GM21515 (cell line): Measurements from ENCODE around the gene RBM26.
A peak's percentile ranks its signal among the peaks of the same experiment; 100 is the strongest.

Experiments used
- ATAC-seq: cut with Tn5 transposase; IDR thresholded peaks from one replicate; pipeline ENCODE4 v1.9.1; 2021; ENCODE audit not compliant: unreplicated experiment

The RBM26 gene

GRCh38 chr13:79405831-79406596, at the start of gene RBM26:
Gene RBM26 (minus strand): TSS chr13:79406255. CDS start chr13:79405774, 481 bp downstream.
- ATAC-seq, result peak; percentile 81

- ATAC-seq, result no peak
These were observed 49.3 kb upstream of the RBM26 start for GRCh38 chr13:79455331-79455730.

GRCh38 chr13:79452239-79452913, 46.3 kb upstream of the RBM26 start:
- no peak for ATAC-seq

DNA sequence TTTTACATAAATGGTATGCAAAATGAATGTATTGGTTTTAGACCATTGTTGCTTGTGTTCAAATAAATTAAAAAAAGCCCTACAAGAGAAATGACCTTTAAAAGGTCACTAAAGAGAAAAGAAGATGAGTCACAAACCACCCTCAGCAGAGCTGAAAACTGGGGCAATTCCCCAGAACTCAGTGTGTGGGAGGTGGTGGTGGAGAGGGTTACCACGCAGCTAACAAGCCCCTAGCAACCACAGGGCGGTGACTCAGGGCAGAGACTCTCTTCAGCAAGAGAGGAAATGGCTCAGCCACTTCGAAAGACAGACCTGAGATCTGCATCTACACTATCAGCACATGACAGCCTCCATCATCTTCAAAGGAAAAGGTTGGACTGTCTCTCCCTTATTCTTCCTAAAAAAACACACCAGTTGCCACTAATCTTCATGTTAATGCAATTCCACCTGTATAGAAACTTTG, 45.5 kb upstream of the RBM26 start:
- peak; percentile 99 for ATAC-seq

GRCh38 chr13:79450110-79450509, 44.1 kb upstream of the RBM26 start:
- no peak for ATAC-seq

GRCh38 chr13:79448413-79448812, 42.4 kb upstream of the RBM26 start:
- ATAC-seq, result no peak

DNA sequence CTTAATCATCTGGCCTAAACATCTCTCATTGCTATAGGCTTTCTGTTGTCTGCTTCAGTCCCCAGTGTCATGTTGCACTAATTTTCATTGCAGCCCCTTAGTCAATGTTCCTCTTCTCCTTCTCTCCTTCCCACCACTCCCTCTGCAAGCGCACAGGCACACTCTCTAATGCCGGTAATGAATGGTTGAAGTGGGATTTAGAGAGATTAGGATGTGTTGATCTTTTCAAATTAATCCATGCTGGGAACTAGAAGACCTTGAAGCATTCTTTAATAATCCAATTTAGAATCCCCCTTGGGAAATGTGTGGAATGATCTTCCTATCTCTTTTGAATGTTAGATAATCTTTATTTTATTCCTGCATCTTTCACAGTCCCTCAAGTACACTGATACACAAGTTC, 41.7 kb upstream of the RBM26 start:
- no peak for ATAC-seq

- ATAC-seq, result no peak
These were observed 41.1 kb upstream of the RBM26 start for GRCh38 chr13:79447141-79447540.

GRCh38 chr13:79445968-79446645, 40.1 kb upstream of the RBM26 start:
- ATAC-seq, result no peak

DNA sequence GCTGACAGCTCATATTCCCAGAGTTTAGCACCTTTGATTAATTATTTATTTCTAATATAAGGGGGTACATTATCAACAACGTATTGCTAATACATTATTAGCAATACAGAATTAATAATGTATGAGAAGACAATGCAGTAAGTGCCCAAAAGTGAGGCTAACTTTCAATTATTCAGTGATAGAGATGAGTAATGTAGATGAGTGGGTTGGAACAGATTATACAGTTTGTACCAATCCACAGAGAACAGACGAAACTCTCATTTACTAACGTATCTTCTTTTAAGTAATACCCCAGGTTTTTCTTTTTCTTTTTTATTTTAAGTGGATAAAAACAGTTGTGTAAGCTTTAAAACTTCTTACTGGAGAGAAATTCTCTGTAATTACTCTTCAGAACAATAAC, 36.7 kb upstream of the RBM26 start:
- no peak for ATAC-seq

DNA sequence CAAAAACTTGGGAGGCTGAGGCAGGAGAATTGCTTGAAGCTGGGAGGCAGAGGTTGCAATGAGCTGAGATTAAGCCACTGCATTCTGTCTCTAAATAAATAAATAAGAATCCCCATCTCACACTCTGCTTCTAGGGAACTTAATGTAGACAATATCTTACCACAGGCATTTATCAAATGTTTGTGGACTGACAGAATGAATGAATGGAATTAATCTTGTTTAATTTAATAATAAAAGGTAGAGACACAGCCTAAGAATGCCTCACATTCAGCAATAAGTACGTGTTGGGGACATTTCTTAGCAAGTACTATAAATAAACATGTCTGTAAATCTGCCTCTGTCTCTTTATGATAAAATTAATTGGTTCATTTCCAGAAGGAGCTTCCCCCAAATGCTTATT, 36.2 kb upstream of the RBM26 start:
- no peak for ATAC-seq

DNA sequence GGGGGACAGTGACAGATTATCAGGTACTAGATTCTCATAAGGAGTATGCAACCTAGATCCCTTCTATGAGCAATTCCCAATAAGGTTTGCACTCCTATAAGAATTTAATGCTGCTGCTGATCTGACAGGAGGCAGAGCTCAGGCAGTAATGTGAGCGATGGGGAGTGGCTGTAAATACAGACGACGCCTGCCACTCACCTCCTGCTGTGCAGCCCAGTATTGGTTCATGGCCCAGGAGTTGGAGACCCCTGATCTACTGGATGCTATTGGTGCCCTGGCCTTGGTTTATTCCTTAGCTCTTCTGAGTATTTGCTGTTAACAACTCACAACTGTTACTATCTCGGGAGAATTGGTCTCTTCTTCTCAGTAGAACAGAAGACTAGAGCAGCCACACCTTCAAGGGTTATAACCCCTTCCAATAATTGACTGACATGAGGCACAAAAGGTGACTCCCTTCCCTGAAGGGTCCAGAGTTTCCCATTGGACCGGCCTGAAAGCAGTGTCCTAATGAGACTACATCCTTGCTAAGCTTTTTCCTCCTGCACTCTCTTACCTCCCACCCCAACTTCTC, 35.0 kb upstream of the RBM26 start:
- ATAC-seq, result no peak

- ATAC-seq, result no peak
These were observed 33.2 kb upstream of the RBM26 start for GRCh38 chr13:79439275-79439674.

- no peak for ATAC-seq
These were observed 29.5 kb upstream of the RBM26 start for GRCh38 chr13:79435561-79435990.

DNA sequence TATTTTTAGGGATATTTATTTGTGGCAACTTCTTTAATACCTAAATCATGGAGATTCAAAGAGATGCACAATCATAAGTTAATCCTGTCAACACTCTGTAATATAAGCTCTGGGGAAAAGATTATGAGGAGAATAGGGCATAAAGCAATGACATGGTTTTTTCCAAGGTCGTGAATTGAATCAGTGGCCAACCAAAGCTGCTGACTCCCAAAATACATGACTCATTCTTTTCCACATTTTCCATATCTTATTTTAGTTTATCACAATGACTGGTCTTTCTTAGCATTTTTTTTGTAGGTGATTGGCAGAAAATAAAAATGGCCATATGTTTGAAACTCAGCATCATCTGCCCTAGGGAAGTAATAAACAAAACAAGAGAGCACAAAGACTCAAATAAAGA, 28.5 kb upstream of the RBM26 start:
- no peak for ATAC-seq

DNA sequence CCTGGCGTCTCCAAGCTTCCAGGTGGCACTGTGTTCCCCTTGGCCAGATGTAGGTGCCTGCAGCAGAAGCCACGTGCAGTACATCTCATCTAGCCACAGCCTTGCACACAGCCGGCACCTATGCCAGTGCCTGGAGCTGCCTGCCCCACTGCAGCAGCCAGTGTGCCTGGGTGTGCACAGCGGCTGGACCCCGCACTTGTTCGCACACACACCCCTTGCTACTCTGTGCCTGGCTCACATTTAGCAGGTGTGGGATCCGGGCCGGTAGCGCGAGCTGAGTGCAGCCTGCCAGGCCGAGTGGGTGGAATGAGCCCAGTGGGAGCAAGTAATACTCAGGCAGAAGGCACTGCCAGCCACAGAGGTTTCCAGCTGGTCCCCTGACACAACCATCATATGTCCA, 26.9 kb upstream of the RBM26 start:
- ATAC-seq, result no peak

DNA sequence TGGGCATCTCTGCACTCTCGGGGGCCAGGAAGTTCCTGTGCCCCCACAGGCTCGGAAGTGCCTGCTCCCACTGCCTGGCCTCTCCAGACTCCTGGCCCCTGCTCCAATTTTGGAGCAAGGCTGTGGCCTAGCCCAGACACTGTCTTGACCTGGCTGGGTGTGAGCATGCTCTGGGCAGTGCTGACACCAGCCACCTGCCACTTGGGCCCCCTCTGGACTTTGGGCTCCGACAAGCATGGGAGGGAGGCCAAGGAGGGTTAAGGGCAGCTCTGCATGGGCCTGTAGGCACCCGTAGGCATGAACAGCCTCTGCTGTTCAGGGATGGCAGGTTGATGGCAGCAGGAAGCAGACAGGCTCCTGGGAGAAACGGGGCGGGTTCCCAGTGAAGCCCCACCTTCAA, 26.0 kb upstream of the RBM26 start:
- ATAC-seq, result no peak

DNA sequence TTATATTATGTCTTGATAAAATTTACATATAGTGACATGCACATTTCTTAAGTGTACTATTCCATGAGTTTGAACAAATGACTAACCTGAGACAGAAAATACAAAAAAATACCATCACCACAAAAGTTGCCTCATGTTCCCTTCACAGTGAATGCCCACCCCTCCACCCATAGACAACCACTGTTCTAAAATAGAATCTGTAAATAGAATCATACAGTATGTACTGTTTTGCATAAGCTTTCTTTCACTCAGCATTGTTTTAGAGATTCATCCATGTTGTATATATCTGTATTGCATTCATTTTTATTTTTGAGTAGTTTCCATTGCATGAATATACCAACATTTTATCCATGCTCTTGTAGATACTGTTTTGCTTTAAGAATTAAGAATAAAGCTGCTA, 23.3 kb upstream of the RBM26 start:
- ATAC-seq, result no peak

DNA sequence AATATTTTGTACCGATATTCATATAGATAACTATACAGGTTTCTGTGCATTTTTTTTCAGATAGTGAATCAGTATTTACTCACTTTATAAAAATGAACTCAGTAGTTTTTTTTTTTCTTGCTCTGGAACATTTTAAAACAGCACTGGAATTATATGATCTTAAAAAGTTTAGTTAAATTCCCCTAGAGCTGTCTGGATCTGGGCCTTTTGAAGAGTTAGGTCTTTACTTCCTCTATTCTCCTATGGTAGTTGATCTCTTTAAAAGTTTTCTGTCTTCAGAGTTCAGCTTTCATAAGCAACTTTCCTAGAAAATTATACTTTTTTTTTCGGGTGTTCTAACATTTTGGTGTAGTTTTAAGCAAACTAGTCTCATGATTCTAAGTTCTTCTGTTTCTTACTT, 21.8 kb upstream of the RBM26 start:
- ATAC-seq, result no peak

- no peak for ATAC-seq
These were observed 21.2 kb upstream of the RBM26 start for GRCh38 chr13:79427265-79427664.

DNA sequence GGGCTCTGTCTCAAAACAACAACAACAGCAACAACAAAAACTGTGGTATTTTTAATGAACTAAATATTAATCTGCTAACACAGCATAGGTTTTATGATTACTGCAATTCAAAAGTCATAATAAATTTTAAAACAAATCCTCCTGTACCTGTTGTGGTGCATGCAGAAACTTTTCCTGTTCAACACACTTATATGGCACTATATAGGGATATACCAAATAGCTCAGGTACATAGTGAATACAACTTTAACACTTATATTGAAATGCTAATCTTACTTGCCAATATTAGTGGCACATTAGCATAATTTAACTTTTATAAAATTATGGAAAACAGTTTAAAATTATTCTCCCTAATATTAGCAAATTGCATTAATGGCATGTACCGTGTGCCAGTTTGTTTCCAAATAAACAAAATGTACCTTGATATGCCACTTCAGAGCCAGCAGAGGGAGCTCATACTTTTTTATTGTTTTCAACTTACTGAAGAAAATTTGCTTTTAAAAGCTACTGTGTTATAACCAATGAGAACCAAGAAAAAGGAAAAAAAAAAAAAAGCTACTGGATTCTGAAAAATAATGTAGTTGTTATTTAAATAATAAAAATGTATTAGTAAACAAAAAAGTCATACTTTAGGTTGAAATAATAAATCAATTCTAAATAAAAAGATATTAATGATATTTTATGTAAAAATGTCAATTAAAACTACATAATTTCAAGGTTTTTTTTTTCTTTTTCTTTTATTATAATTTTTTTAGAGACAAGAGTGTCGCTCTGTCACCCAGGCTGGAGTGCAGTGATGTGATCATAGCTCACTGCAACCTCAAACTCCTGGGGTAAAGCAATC, 18.0 kb upstream of the RBM26 start:
- ATAC-seq, result peak; percentile 88
